Prostate gland (tissue), 2 donors: ENCODE results near the gene PABPN1L.

Experiments
- POLR2A ChIP-seq: fragments of 450-650 bp; IDR thresholded peaks from one replicate; pipeline ENCODE4 v1.6.1; 2016; ENCODE audit warnings: antibody characterized with exemption, mild to moderate bottlenecking
- POLR2AphosphoS5 ChIP-seq: sonication (generic); formaldehyde crosslinking; IDR thresholded peaks from one replicate; pipeline ENCODE4 v1.6.1; 2017; ENCODE audit warnings: antibody characterized with exemption
- TF ChIP-seq, protein P1 (sequence below), 4 experiments: fragments of 200-600 bp in 2 of 4; fragments of 450-650 bp in 2 of 4; sonication (generic) in 2 of 4; IDR thresholded peaks; 1 replicate in 3 of 4; 2 replicates in 1 of 4; pipeline ENCODE4 v1.5.1; 2016 to 2019; ENCODE audit warnings: antibody characterized with exemption in 4 of 4, mild to moderate bottlenecking in 2 of 4, moderate library complexity in 2 of 4

GRCh38 chr16:88839745-88840599, 26.5 kb downstream of the PABPN1L start:
- TF ChIP-seq, protein P1, sequence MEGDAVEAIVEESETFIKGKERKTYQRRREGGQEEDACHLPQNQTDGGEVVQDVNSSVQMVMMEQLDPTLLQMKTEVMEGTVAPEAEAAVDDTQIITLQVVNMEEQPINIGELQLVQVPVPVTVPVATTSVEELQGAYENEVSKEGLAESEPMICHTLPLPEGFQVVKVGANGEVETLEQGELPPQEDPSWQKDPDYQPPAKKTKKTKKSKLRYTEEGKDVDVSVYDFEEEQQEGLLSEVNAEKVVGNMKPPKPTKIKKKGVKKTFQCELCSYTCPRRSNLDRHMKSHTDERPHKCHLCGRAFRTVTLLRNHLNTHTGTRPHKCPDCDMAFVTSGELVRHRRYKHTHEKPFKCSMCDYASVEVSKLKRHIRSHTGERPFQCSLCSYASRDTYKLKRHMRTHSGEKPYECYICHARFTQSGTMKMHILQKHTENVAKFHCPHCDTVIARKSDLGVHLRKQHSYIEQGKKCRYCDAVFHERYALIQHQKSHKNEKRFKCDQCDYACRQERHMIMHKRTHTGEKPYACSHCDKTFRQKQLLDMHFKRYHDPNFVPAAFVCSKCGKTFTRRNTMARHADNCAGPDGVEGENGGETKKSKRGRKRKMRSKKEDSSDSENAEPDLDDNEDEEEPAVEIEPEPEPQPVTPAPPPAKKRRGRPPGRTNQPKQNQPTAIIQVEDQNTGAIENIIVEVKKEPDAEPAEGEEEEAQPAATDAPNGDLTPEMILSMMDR (IDR thresholded peaks at IDR 0.05) = no peak
- no peak for TF ChIP-seq POLR2A
- TF ChIP-seq POLR2AphosphoS5 = no peak
